LNCAP (cell line): ENCODE data around the gene TTC3.

Experiments
- TF ChIP-seq, protein P1 (sequence below): fragments of 450-650 bp; IDR thresholded peaks from 2 replicates; pipeline ENCODE4 v1.5.1; 2017; ENCODE audit warnings: mild to moderate bottlenecking

TTC3 gene

DNA sequence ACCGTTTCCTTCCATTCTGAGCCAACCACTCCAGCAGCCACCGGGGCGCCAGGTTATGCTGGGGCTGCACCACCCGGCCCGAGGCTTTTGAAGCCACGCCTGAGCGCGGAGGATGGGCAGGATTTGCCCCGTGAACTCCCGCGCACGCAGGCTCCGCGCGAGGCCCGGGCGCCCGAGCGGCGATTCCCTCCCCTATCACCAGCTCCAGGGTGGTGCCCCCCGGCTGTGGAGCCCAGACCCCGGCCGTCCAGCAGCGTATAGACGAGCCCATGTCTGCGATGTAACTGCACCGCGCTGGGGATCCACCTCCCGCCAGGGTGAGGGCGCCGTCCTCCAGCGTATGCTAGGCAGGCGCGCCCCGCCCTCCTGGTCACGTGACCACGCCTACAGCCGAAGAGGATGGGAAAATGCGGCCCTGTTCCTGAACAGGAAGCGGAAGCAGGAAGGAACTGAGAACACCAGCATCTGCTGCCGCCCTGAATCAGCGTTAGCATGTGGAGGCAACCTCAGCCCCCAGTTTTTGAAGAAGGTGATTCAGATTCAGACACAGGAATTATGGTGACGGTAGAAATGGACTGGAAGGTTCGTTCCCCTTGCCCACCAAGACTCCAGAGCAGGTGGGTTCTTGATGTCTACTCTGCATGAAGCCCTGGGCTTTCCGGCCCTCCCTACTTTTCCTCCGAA, 148.1 kb downstream of the TTC3 start:
- TF ChIP-seq, protein P1, sequence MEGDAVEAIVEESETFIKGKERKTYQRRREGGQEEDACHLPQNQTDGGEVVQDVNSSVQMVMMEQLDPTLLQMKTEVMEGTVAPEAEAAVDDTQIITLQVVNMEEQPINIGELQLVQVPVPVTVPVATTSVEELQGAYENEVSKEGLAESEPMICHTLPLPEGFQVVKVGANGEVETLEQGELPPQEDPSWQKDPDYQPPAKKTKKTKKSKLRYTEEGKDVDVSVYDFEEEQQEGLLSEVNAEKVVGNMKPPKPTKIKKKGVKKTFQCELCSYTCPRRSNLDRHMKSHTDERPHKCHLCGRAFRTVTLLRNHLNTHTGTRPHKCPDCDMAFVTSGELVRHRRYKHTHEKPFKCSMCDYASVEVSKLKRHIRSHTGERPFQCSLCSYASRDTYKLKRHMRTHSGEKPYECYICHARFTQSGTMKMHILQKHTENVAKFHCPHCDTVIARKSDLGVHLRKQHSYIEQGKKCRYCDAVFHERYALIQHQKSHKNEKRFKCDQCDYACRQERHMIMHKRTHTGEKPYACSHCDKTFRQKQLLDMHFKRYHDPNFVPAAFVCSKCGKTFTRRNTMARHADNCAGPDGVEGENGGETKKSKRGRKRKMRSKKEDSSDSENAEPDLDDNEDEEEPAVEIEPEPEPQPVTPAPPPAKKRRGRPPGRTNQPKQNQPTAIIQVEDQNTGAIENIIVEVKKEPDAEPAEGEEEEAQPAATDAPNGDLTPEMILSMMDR, result no peak

DNA sequence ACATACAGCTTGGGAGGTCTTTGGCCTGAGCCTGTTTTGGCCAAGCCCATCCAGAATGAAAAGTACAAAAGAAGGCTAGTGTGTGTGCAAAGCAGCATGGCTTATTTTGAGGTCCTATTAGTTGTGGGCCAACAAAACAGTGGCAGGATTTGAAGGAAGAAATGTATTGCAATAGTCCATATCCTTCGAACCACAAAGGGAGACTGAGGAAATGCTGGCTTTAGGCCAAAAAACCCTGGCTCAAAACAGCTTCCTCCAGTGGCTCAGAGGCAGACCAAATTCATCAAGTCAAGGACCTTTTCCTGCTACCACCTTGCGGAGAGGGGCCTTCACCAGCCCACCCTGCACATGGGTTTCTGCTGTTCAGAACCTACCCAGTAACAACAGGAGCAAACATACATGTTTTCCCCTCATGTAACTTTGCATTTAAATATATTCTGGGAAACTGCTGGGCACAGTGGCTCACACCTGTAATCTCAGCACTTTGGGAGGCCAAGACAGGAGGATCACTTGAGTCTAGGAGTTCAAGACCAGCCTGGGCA, 150.8 kb downstream of the TTC3 start:
- TF ChIP-seq, protein P1, result no peak

DNA sequence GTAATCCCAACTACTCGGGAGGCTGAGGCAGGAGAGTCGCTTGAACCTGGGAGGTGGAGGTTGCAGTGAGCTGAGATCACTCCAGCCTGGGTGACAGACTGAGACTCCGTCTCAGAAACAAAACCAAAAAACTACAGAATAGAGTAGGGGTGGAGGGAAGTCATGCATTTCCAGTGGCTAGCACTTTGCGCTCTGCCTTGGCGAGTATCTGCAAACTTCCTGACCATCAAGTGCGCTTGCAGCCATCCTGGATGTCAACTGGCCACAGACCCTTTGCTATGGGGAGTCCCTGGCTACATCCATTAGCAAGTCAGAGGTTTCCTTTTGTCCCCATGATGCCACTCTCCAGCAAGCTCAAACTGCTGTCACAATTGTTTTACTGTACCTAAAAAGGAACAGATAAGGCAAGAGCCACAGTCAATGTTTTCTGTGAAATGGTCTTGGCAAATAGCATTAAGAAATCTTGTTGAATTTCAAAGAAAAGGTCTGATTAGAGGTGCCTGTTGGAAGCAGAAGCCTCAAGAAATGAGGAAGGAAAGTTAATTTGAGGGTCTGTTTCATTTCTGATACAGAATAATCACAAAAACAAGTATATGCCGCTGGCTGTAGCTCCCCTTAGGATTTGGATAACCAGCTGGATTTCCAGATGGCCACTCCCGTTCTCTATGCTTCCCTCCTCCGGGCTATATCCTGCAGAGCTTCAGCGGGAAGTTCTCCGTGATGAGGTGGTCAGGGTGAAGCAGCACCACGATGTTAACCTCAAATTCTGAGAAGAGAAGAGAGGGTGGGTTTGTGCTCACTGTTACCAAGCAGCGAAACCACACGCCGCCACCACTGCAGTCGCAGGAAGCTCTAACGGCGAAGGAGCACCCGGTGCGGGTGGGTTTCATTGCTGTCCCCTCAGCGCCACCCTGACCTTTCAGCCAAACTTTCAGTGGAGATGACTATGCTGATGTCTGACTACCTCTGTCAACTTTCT, 152.1 kb downstream of the TTC3 start:
- TF ChIP-seq, protein P1, result no peak

DNA sequence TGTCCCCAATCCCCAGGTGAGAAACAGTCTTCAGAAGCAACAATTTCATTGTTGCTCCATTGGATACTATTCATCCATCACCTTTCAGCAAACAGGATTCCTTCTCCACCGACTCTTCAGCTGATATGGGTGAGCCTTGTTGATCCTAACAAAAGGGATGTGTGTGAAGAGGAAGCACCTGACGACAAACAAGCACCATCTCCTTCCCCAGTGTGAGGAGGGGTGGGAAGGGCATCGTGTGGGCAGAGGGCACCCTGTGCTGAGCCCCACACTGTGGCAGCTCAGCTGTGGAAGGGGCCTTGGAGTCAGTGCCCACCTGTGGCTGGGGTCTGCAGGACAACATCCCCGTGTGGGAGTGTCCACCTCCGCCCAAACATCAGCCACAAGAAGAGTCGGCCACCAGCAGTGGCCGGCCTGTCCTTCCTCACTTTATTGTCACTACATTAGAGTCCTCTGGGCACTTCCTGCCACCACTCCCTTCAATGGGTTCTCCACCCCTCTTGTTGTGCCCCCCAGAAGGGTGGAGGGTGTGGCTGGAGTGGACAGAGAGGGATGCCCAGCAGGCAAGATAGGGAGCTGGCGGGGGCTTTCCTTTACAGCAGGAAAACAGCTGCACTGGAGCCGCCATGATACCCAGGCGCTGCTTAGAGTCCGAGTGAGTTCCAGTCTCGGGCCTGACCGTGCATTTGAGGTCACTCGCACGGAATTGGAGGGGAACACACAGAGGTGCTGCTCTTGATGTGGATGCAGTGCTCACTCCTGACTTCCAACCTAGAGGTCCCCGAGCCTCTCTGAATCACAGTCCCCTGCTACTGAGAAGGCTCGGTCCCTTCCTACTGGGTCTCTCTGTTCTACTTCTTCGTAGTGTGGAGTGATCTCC, 153.2 kb downstream of the TTC3 start:
- TF ChIP-seq, protein P1, result no peak

DNA sequence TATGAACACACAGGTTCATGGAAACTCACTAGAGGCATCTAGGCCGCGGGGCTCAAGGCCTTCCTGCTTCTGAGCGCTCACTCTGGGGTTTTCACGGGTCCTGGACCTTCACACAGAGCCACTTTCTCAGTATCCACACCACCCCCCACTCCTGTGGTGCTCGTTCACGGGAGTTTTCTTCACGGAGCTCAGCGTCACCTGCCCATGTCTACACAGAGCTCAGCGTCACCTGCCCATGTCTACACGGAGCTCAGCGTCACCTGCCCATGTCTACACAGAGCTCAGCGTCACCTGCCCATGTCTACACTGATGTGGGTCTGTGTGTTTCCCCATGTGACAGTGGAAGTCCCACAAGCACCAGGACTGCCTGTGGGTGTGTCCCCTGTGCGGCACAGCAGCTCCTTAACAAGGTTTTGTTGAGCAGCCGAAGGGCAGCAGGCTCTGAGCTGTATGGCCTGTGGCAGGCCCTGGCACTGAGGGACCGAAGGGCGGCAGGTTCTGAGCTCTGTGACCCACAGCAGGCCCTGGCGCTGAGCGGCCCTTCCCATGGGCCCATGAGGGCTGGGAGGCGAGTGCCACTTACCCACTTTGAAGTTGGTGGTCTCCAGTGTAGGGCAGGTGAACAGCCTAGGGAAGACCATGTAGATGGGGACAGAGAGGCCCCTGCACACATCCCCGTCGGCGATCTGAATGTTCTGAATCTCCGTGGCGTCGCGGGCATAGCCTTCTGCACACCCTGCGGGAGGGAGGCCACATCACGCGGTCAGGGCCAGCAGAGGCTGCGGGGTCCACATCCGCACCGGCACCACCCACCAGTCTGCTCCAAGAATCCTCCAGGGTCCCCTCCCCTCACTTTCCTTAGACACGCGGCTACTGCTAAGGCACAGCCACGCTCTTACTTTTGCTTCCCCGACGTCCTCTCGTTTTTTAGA, 154.3 kb downstream of the TTC3 start:
- TF ChIP-seq, protein P1, result no peak

DNA sequence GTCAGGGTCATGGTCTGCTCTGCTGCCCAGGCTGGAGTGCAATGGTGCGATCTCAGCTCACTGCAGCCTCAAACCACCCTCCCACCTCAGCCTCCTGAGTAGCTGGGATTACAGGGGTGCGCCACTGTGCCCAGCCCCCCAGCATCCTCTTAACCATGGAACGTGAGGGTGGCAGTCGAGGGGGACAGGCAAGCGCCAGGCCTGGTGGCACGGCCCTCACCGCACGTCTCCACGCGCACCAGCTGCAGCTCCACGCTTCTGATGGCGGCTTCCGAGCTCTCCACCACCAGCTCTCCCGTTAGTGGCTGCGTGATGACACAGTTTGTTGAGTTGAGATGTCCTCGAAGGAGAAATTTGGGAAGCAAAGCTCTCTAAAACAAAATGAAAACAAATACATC, 154.9 kb downstream of the TTC3 start:
- TF ChIP-seq, protein P1, result no peak
